AG20443 (cell line): ENCODE measurements around the gene LOC128125822.
"Not testable (repeated sequence)": the region's sequence is repeated elsewhere in the genome, so short reads cannot be mapped to it uniquely, and the experiment has no call there.

ENCODE experiments used
- DNase-seq: peaks from one replicate; pipeline ENCODE4 v3.0.0; 2012; ENCODE audit warnings: low spot score, mixed read lengths

The LOC128125822 gene

GRCh38 chr6:63582579-63583231 is 10.4 kb downstream of the LOC128125822 start:
- no peak for DNase-seq

- no peak for DNase-seq
These were observed 11.8 kb downstream of the LOC128125822 start for GRCh38 chr6:63584125-63584514.

GRCh38 chr6:63584566-63584965 is 12.3 kb downstream of the LOC128125822 start:
- no peak for DNase-seq

- DNase-seq, result not testable (repeated sequence)
These were observed 13.4 kb downstream of the LOC128125822 start for GRCh38 chr6:63585652-63586051.

GRCh38 chr6:63589952-63590411 is 17.7 kb downstream of the LOC128125822 start:
- no peak for DNase-seq

- no peak for DNase-seq
These were observed 20.6 kb downstream of the LOC128125822 start for GRCh38 chr6:63592886-63593285.

GRCh38 chr6:63597141-63598048 is 25.1 kb downstream of the LOC128125822 start:
- peak; percentile 14 for DNase-seq

- DNase-seq, result peak; percentile 82
These were observed 26.1 kb downstream of the LOC128125822 start for GRCh38 chr6:63598049-63599036.

- no peak for DNase-seq
These were observed 27.0 kb downstream of the LOC128125822 start for GRCh38 chr6:63599243-63599642.

- DNase-seq, result no peak
These were observed 27.9 kb downstream of the LOC128125822 start for GRCh38 chr6:63600136-63600535.

- DNase-seq, result no peak
These were observed 37.0 kb downstream of the LOC128125822 start for GRCh38 chr6:63609231-63609630.

- no peak for DNase-seq
These were observed 38.7 kb downstream of the LOC128125822 start for GRCh38 chr6:63610944-63611343.

GRCh38 chr6:63611560-63611959 is 39.3 kb downstream of the LOC128125822 start:
- no peak for DNase-seq

GRCh38 chr6:63615590-63615989 is 43.3 kb downstream of the LOC128125822 start:
- DNase-seq, result no peak
